Measurements from ENCODE around the gene TMEM141.
A peak's percentile ranks its signal among the peaks of the same experiment; 100 is the strongest.
"Not testable (repeated sequence)": the region's sequence is repeated elsewhere in the genome, so short reads cannot be mapped to it uniquely, and the experiment has no call there.

Gene TMEM141

GRCh38 chr9:136773386-136774044, 17.6 kb upstream of the TMEM141 start:
- DNase-seq (ENCODE audit: low read depth), result no peak

DNA sequence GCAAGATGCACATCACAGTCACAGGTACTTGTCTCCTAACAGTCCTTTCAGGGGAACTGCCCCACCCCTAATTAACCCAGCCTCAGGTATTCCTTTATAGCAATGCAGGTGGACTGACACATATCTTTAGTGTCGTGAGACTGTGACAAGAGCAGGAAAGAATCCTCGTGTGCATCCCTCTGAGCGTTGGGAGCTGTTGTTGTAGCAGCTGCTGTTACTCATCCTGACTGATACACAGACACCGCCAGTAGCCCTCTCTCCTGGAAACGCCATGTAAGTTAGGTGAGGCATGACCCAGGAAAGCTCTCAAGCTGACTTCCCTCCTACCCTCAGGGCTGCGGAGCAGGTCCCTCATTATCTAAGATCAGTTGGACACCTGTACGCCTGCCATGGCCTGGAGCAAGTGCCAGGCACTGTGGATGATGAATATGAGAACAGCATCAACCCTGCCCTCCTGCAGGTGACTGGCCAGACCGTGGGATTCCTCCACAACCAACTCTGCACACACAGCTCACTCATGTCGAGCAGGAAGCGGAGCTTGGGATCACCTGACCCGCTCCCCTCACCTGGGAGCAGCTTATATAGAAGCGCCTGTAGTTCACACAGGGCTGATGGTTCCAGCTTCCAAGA, 16.6 kb upstream of the TMEM141 start:
- no peak for DNase-seq (ENCODE audit: low read depth)

GRCh38 chr9:136775191-136775590, 16.0 kb upstream of the TMEM141 start:
- no peak for DNase-seq (ENCODE audit: low read depth)

DNA sequence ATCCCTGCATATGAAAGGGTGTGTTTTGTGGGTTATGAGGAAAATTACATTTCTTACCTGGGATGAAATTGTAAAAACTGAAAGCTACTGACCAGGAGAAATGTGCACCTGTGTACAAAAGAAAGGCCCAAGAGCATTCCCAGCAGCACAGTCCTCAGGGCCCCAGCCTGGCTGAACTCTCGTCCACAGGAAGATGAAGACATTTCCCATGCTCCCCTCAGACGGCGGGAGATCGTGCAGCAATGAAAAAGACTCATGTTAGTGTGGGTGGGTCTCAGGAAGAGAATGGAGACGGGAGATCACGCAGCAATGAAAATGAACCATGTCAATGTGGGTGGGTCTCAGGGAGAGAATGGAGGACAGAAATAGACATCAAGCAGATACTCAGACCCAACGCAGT, 14.2 kb upstream of the TMEM141 start:
- no peak for DNase-seq (ENCODE audit: low read depth)

- no peak for DNase-seq (ENCODE audit: low read depth)
Observed at GRCh38 chr9:136777359-136777758, 13.8 kb upstream of the TMEM141 start.

DNA sequence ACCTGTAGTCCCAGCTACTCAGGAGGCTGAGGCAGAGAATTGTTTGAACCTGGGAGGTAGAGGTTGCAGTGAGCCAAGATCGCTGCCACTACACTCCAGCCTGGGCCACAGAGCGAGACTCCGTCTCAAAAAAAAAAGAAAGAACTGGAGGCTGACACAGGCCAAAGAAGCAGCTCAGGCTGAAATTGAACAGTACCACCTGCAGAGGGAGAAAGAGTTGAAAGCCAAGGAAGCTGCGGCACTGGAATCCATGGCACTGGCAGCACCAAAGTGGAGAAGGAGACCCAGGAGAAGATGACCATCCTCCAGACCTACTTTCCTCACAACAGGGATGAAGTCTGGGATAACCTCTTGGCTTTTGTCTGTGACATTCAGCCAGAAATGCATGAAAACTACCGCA, 11.3 kb upstream of the TMEM141 start:
- no peak for DNase-seq (ENCODE audit: low read depth)

DNA sequence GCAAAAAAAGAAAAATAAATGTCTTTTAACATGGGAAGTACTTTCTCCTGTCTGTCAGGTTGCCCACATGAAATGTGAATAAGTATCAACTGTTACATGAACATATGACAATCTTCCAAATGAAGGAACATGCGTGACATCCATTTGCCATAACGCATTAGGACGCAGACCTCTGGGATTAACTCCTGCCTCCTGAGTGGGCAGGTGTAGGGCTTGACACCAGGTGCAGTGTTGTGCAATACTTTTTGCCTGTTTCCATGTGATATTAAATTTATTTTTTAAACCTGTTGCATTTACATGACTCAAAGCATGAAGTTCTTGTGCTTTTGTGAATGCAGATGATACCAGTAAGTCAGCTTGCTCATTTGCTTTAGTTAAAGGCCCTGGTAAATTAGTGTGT, 8.7 kb upstream of the TMEM141 start:
- no peak for DNase-seq (ENCODE audit: low read depth)

- no peak for DNase-seq (ENCODE audit: low read depth)
Observed at GRCh38 chr9:136784249-136784996, 6.7 kb upstream of the TMEM141 start.

DNA sequence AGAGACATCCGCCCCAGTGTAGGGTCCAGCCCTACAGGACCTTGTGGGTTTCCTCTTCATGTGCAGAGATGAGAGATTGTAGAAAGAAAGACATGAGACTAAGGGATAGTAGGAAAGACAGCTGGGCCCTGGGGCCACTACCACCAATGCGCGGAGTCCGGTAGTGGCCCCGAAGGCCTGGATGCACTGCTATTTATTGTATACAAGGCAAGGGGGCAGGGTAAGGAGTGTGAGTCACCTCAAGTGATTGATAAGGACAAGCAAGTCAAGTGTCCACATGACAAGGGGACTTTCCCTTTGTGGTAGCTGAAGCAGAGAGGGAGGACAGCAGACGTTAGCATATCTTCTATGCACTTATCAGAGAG, 6.2 kb upstream of the TMEM141 start:
- no peak for DNase-seq (ENCODE audit: low read depth)

DNA sequence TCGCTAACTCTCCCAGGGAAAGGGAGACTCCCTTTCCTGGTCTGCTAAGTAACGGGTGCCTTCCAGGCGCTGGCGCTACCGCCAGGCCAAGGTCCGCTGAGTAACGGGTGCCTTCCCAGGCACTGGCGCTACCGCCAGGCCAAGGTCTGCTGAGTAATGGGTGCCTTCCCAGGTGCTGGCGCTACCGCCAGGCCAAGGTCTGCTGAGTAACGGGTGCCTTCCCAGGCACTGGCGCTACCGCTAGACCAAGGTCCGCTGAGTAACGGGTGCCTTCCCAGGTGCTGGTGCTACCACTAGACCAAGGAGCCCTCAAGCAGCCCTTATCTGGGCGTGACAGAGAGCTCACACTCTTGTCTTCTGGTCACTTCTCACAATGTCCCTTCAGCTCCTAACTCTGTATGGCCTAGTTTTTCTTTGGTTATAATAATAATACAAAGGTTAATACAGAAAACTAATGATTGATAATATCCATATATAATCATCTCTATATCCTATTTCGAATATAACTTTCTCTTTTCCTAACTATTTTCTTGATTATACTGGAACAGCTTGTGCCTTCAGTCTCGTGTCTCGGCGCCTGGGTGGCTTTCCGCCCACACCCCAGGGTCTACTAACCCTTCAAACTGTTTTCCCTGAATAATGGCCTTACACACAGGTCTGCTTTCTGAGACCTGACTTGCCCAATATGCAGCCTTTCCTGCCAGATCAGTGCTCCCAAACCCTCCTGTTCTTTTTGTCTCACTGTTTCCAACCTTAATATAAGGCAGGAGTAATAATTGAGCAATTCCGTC, 5.4 kb upstream of the TMEM141 start:
- not testable (repeated sequence) for DNase-seq (ENCODE audit: low read depth)

- DNase-seq (ENCODE audit: low read depth), result no peak
Observed at GRCh38 chr9:136786451-136786850, 4.7 kb upstream of the TMEM141 start.

DNA sequence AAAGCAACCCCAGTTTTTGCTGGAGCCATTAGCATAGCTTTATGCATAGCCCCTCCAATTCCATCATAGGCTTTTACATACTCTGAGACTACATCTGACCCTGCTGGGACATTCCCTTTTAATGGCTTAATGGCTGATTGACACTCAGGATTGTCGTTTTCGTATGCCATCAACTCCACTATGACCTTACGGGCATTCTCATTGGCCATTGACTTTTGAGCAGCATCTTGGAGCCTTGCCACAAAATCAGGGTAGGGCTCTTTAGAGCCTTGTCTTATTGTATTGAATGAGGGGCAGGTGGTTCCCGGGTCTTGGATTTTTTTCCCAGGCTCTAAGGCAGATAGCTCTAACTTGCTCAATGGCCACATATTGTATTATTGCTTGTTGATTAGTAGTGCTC, 4.2 kb upstream of the TMEM141 start:
- not testable (repeated sequence) for DNase-seq (ENCODE audit: low read depth)

DNA sequence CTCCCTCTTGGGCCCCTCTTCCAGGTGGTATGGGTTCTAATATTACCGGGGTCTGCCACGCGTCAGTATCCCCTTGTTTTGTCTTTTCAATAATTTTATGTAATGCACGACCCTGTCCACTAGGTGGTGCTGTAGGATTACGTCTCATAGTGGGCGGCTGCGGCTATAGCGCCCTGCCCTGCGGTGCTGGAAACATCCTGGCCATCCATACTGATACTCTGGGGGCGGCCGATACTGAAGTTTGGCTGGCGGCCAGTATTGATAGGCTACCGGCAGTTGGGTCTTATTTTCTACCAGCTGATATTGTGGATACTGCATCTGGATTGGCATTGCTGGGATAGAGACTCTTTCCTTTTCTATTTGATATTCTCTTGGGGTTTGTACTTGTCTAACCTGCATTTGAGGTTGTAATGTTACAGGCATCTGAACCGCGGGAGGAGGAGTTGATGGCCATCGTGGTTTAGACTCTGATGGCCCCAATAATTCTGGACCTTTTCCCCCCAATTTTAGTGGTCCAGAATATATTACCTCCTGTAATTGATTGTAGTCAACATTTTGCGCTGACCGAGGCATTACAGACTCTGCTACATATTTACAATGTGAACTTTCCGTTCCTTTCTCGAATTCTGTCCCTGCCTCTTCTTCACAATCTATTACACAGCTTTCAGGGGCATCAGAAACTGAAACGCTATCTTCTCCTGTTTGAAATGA, 3.3 kb upstream of the TMEM141 start:
- peak; percentile 49 for DNase-seq (ENCODE audit: low read depth)

DNA sequence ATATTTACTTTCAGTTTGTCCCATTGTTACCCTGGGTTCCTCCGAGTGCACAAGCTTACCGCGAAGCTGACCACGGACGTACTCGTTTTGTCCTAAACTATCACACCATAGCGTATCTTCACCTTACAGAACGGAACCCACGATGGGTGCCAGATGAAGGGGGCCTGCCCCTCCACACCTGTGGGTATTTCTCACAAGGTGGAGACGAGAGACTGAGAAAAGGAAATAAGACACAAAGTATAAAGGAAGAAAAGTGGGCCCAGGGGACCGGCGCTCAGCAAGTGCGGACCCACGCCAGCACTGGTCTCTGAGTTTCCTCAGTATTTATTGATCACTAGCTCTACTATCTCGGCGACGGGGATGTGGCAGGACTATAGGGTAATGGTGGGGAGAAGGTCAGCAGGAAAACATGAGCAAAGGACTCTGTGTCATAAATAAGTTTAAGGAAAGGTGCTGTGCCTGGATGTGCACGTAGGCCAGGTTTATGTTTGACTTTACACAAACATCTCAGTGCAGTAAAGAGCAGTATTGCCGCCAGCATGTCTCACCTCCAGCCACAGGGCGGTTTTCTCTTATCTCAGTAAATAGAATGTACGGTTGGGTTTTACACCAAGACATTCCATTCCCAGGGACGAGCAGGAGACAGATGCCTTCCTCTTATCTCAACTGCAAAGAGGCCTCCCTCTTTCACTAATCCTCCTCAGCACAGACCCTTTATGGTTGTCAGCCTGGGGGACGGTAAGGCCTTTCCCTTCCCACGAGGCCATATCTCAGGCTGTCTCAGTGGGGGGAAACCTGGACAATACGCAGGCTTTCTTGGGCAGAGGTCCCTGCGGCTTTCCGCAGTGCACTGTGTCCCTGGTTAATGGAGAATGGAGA, 2.3 kb upstream of the TMEM141 start:
- not testable (repeated sequence) for DNase-seq (ENCODE audit: low read depth)

- no peak for DNase-seq (ENCODE audit: low read depth)
Observed at GRCh38 chr9:136789523-136789937, 1.6 kb upstream of the TMEM141 start.

GRCh38 chr9:136791516-136792276, 552 bp downstream of the TMEM141 start:
- DNase-seq (ENCODE audit: low read depth), result peak; percentile 45

- no peak for DNase-seq (ENCODE audit: low read depth)
Observed at GRCh38 chr9:136792321-136793085, 1.4 kb downstream of the TMEM141 start.

DNA sequence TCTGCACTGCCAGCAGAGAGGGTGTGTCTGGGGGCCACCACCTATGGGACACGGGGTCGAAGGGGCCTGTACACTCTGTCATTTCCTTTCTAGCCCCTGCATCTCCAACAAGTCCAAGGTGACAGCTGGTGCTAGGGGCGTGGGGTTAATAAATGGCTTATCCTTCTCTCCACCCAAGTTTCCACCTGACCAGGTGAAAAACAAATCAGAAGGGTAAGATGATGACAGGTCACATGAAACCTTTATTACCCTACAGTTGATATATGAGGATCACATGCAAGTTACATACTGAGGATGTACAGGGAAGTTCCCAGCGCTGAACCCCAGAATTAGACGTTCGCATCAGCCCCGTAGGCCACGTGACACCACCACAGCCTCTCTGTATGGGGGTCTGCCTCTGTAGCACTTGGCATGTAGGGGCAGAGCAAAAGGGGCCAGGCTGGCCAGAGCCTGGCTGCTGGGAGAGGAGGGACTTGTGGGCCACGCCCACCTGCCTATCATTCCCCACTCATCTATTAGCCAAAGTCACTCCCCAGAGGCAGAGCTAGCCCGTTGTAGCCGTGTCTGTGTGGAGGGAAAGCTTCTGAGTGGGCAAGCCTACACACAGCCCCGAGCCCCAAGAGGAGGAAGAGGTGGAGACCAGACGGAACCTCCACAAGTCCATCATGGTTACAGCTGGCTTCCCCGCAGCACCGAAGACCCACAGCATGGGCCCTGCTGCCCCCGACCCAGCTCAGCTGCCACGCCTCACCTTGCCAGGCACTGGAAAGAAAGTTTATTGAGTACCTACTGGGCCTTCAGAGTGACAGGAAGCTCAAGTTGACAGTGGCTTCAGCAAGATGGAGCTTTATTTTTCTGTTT, 2.2 kb downstream of the TMEM141 start:
- DNase-seq (ENCODE audit: low read depth), result no peak
